ENCODE data around the gene KCNH2. TPM values are rescaled to one million over a fixed set of nuclear protein-coding genes. Genes with fewer than 3 reads are reported as not detected.

Gene KCNH2
- total and polyA plus RNA-seq, 2 of the 8 experiments (the other 6 are each of a cell fraction or from before 2014, with no cell fraction given): 8.0 to 15.0 TPM

DNA sequence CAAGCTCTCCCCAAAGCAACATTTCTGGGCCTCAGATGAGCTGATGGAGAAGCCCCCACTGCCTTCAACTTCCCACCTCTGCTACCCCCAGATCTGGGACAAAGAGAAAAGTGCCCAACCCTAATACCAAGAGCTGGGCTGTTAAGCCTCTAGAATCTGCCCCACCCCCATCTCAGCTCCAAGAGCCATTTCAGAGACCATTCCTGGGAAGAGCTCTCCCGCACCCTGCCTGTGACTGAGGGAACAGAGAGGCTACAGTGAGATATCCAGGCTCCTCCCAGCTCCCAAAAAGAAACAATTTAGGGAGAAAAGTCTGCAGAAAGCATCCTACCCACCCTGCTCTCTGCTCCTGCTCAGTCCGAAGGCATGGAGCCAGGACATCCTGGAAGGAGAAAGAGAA is 2.5 kb upstream of the KCNH2 start:
- FAIRE-seq: no peak
- 61% methylated on average over 2 of the region's 2 CpGs; no CpG with 5 or more reads in 1 of the 2 experiments for WGBS, 2 experiments (ENCODE audit: extremely low coverage in 1 of 2, insufficient coverage in 1 of 2, insufficient read length in 1 of 2, insufficient replicate concordance in 2 of 2, low coverage in 1 of 2, low lambda C conversion rate in 2 of 2, missing lambda C conversion rate in 1 of 2)
- no peak for TF ChIP-seq MAFK (IDR thresholded peaks at IDR 0.05; ENCODE audit: low read depth, low read length)
- TF ChIP-seq, protein P1, sequence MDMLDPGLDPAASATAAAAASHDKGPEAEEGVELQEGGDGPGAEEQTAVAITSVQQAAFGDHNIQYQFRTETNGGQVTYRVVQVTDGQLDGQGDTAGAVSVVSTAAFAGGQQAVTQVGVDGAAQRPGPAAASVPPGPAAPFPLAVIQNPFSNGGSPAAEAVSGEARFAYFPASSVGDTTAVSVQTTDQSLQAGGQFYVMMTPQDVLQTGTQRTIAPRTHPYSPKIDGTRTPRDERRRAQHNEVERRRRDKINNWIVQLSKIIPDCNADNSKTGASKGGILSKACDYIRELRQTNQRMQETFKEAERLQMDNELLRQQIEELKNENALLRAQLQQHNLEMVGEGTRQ (IDR thresholded peaks at IDR 0.05; ENCODE audit: low read length): no peak
- TF ChIP-seq RBBP5 (IDR thresholded peaks at IDR 0.05; ENCODE audit: borderline replicate concordance, low read depth, low read length): no peak
- no peak for TF ChIP-seq BCL11A (IDR thresholded peaks at IDR 0.05; ENCODE audit: low read depth in 2 of 2, low read length in 2 of 2)
- TF ChIP-seq SP1 (IDR thresholded peaks at IDR 0.05; ENCODE audit: low read depth, low read length): 0 out of 2 replicates have a peak, but pooled peaks have one; percentile 10
- peak; percentile 68 to 80 for TF ChIP-seq RAD21 (IDR thresholded peaks at IDR 0.05 in 1 of 2, conservative IDR thresholded peaks at IDR 0.05 in 1 of 2; ENCODE audit: low read depth in 2 of 2, low read length in 2 of 2)
- no peak for TF ChIP-seq RXRA (IDR thresholded peaks at IDR 0.05; ENCODE audit: insufficient read depth, low read depth, low read length)
- TF ChIP-seq NRF1 (IDR thresholded peaks at IDR 0.05; ENCODE audit: low read depth, low read length): no peak
- no peak for TF ChIP-seq TAF7 (optimal IDR thresholded peaks at IDR 0.05; ENCODE audit: borderline replicate concordance, low read depth, low read length)
- TF ChIP-seq, protein P2, sequence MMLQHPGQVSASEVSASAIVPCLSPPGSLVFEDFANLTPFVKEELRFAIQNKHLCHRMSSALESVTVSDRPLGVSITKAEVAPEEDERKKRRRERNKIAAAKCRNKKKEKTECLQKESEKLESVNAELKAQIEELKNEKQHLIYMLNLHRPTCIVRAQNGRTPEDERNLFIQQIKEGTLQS (IDR thresholded peaks at IDR 0.05; ENCODE audit: insufficient read depth, low read depth, low read length): no peak
- no peak for TF ChIP-seq KDM1A (IDR thresholded peaks at IDR 0.05; ENCODE audit: borderline replicate concordance, low read length)

More for the DNA sequence above, 2.5 kb upstream of the KCNH2 start:
- no peak overlapping the region for H3K4me3 ChIP-seq (ENCODE audit: extremely low read depth in 1 of 4, insufficient read depth in 2 of 4, low read depth in 3 of 4, low read length in 4 of 4)
- POLR2A ChIA-PET (ENCODE audit: partially characterized antibody): interaction anchor here (0.6 to 3.0 kb wide), 7 partner anchors 9 to 98 kb away, joined by 3 to 13 read pairs (median 4); no protein-coding TSS in a partner anchor
- H3K56ac ChIP-seq (replicated peaks; ENCODE audit: insufficient read length, low read depth, low read length): no peak overlapping the region
- CTCF ChIA-PET (ENCODE audit: partially characterized antibody): interaction anchor here (0.7 to 27.0 kb wide), 26 partner anchors 8 to 341 kb away, joined by 3 to 797 read pairs (median 4); partner anchors contain the start of genes ATG9B and TMEM176B
- no peak overlapping the region for H2BK5ac ChIP-seq (ENCODE audit: low read depth, low read length)
- H4K20me1 ChIP-seq (replicated peaks in 1 of 2; ENCODE audit: control insufficient read depth in 1 of 2, insufficient read depth in 2 of 2, low read length in 2 of 2): peaks cover 2 to 5% of the 10 kb centered on the region in 2 experiments
- H2BK15ac ChIP-seq (ENCODE audit: low read length): no peak overlapping the region
- peaks cover 13% of the 10 kb centered on the region for H3K23me2 ChIP-seq (ENCODE audit: low read depth, low read length)
- no peaks in the 10 kb centered on the region; the same call in 1 of the 2 replicates for H3K79me1 ChIP-seq (ENCODE audit: low read depth, low read length)
- no peak overlapping the region for H4K8ac ChIP-seq (ENCODE audit: extremely low read depth, insufficient read depth, low read length)
- H3K23ac ChIP-seq (ENCODE audit: insufficient read length): no peak overlapping the region
- peak overlapping the region; percentile 35 to 81 for H3K4me2 ChIP-seq (ENCODE audit: insufficient read depth in 1 of 2, low read depth in 2 of 2, low read length in 2 of 2)
- no peak overlapping the region for H3K9ac ChIP-seq (replicated peaks in 1 of 4; ENCODE audit: extremely low read depth in 1 of 4, low read depth in 3 of 4, low read length in 3 of 4)
- no peak overlapping the region for H2BK12ac ChIP-seq (ENCODE audit: low read depth, low read length)
- no peak overlapping the region; the same call in 1 of the 2 replicates for H3K18ac ChIP-seq (ENCODE audit: extremely low read depth, low read length)
- H3K14ac ChIP-seq (ENCODE audit: insufficient read length): no peak overlapping the region
- no peak overlapping the region for H2BK20ac ChIP-seq (ENCODE audit: low read length)
- peaks cover 2 to 31% (median 26%) of the 10 kb centered on the region in 4 experiments for H3K27me3 ChIP-seq (replicated peaks in 1 of 4; ENCODE audit: control insufficient read depth in 3 of 4, extremely low read depth in 1 of 4, insufficient read depth in 3 of 4, low read length in 3 of 4)
- no peak overlapping the region for H2BK120ac ChIP-seq (replicated peaks; ENCODE audit: low read depth, low read length)
- no peak for DNase-seq (ENCODE audit: low read depth in 1 of 2, low spot score in 2 of 2)
- H3K79me2 ChIP-seq (ENCODE audit: control insufficient read depth in 1 of 2, insufficient read depth in 2 of 2, low read length in 2 of 2): no peaks in the 10 kb centered on the region
- H3K4me1 ChIP-seq (replicated peaks in 1 of 4; ENCODE audit: control insufficient read depth in 3 of 4, insufficient read depth in 4 of 4, low read length in 3 of 4): peaks cover 11 to 33% (median 25%) of the 10 kb centered on the region in 4 experiments
- peak overlapping the region; percentile 11 for H4K91ac ChIP-seq (replicated peaks; ENCODE audit: insufficient read length, low read length)
- H3K36me3 ChIP-seq (ENCODE audit: control insufficient read depth in 2 of 4, insufficient read depth in 4 of 4, low read length in 3 of 4): no peaks in the 10 kb centered on the region
- 0 out of 2 replicates have a peak overlapping the region, but pooled peaks have one; percentile 58 for H2AFZ ChIP-seq (ENCODE audit: low read length)
- H3K9me3 ChIP-seq (ENCODE audit: insufficient read depth in 2 of 2, low read depth in 1 of 2, low read length in 1 of 2): no peaks in the 10 kb centered on the region
- no peak overlapping the region for H3K4ac ChIP-seq (replicated peaks; ENCODE audit: insufficient read length, low read depth, low read length)
- no peak overlapping the region for H3K27ac ChIP-seq (ENCODE audit: low read depth, low read length)
- no peak overlapping the region for H2AK5ac ChIP-seq (ENCODE audit: low read depth, low read length)
- H4K5ac ChIP-seq (ENCODE audit: insufficient read length, low read depth, low read length): no peak overlapping the region

All from H1 (cell line).